AG20443 (cell line): ENCODE measurements around the gene MED31.
"Not testable (repeated sequence)": the region's sequence is repeated elsewhere in the genome, so short reads cannot be mapped to it uniquely, and the experiment has no call there.

Source experiments
- DNase-seq: peaks from one replicate; pipeline ENCODE4 v3.0.0; 2012; ENCODE audit warnings: low spot score, mixed read lengths

MED31 gene

DNA sequence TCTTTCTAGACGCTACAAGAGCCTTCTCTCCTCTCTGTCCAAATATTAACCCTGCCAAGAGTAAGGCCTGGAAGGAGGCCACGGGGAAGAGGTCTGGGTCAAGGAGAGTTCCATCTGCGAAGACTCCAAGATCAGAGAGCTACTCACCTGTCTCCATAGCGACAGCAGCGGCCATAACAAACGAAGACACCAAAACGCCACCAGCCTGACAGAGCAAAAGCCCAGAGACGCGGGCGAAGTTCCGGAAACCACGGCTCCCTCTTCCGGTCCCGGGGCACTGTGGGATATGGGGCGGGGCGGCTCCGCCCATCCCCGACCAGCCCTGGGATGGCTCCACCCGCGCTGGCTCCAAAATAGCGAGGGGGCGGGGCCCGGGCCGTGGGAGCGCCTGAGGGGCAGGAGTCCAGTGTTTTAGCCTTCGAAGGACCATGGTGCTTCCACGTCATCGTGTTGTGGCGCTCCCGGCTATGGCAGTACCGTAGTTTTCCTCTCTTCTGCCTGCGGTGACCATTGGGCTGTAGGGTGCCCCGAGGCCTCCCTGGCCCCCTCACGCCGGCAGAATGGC lies at the start of gene MED31, which contains the start of gene C17orf100:
Gene MED31 (minus strand): TSS at position 252 of the 565 bp plus-strand sequence. CDS start 77 bp downstream, at position 175.
Gene C17orf100 (plus strand): TSS at position 409 of the 565 bp plus-strand sequence. CDS start 152 bp downstream, at position 561.
- peak; percentile 99 for DNase-seq

DNA sequence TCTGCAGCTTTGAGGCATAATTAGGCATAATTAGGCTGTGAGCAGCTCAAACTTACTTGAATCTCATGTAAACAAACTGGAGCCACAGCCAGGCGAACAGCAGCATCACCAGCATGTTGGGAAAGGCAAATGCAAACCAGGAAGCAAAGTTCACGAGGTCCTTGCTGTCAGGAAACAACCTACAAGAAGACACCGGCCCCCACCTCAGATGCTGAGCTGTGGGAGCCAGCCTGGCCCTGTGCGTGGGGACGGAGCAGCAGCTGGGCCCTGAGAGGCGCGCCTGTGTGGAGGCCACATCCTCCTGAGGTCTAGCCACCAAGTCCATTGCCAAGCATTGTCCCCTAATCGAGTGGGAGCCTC lies 49.5 kb upstream of the MED31 start:
- no peak for DNase-seq

- DNase-seq = no peak
Measured at GRCh38 chr17:6699997-6700947, 48.9 kb upstream of the MED31 start.

DNA sequence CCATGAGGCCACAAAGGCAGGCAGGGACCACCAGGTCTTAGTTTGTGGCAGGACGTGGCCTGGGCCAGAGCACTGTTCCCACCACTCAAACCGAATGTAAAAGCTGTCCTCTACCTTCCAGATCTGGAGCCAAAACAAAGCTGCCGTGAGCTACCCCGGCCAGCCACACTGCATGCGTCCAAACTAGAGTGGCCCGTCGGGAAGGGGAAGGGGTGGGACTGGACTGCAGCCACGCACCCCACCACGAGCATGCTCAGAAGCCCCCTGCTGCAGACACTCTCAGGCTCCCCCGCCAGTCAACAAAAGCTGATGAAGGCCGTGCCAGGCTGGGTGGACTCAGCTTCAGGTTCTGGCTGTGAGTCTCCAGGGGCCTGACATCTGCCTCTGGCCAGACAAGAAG lies 46.6 kb upstream of the MED31 start:
- DNase-seq = no peak

GRCh38 chr17:6696906-6697305 lies 45.5 kb upstream of the MED31 start:
- no peak for DNase-seq

DNA sequence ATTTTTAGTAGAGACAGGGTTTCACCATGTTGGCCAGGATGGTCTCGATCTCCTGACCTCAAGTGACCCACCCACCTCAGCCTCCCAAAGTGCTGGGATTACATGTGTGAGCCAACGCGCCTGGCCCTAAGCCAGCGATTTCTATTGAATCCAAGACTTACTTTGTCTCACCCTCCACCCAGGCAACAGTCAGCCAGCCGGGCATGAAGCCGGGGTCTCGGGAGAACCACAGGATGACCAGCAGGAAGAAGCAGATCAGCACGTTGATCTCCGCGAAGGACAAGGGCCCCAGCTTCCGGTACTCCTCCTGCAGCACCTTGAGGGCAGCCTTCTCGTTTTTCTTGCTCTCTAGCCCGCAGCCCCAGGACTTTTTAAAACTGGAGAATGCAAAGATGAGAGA lies 44.2 kb upstream of the MED31 start:
- DNase-seq = no peak

GRCh38 chr17:6695051-6695450 lies 43.6 kb upstream of the MED31 start:
- DNase-seq = no peak

- not testable (repeated sequence) for DNase-seq
Measured at GRCh38 chr17:6691958-6692357, 40.6 kb upstream of the MED31 start.

DNA sequence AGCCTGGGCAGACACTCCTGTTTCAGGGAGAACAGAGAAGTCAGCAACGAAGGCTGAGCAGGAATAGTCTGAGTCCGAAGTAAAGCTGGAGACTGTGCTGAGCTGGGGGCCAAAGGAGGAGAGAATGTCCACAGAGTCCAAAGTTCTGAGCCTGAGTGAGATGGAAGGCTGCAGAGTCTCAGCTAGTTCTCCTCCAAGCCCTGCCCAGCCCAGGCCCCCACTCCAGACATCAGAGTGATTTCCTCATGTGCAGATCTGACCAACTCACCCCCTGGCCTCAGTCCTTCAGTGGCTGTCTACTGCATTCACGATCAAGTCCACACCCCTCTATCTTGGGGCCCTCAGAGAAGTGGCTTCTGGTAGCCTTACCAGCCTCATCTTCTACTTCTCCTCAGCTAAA lies 40.1 kb upstream of the MED31 start:
- DNase-seq = no peak

DNA sequence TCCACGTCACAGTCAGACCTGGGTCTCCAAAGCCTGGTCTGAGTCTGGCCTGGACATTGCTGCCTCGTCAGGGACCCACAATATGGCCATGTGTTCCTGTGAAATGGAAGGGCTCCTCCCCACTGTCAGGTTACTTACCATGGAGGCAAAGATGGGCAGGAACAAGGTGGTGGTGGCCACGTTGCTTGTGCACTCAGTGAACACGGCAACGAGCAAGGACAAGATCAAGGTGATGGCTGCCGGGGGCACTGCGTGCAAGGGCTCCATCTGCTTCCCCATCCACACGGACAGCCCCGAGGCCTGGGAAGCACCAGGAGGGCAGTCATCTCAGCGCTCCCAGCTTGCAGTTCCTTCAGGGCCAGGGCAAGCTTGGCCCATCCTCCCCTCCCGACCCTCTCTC lies 39.2 kb upstream of the MED31 start:
- no peak for DNase-seq

- no peak for DNase-seq
Measured at GRCh38 chr17:6688944-6689343, 37.5 kb upstream of the MED31 start.

DNA sequence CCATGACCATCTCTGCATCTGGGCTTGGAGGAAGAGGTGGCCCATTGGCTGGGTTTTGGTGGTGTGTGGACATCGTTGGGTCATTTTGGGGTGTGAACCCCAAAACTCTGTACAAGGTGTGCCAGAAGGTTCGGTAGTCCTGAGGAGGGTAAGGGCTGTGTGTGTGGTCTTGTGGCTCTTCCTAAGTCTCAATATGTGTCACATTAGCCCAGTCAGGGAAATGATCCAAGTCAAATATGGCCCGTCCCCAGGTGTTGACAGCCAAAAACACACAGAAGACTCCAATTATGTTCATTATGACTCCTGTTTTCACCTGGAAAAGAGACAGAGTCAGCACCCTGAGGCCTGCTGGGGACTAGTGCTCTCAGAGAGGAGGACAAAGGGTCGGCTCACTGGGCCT lies 34.6 kb upstream of the MED31 start:
- no peak for DNase-seq

GRCh38 chr17:6684881-6685767 lies 33.7 kb upstream of the MED31 start:
- no peak for DNase-seq

GRCh38 chr17:6684460-6684783 lies 33.0 kb upstream of the MED31 start:
- DNase-seq = no peak

GRCh38 chr17:6683730-6684459 lies 32.5 kb upstream of the MED31 start:
- no peak for DNase-seq

DNA sequence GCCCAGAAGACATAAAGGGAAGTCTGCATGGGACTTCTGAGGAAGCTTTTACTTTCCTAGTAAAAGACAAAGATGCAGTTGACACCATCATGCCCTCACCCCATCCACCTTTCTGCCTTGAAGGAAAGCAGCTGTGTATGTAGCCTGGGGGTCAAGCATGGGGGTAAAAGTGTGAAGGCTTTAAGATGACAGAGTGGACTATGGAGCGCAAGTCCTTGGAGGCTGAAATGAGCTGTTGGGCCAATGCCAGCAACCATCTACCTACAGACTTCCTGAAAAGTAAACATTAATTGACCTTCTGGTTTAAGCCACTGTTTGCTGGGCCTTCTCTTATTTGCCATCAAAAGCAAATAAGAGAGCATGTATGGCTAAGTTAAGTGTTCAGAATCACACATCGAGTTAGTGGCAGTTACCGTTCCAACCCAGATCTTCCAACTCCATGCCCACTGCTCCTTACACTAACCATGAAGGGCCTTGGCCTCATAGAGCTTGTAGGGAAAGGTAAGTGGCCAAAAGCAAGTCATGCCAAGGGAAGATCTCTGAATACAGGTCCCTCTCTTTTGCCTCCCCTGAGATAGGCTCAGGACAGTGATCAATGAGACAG lies 31.8 kb upstream of the MED31 start:
- DNase-seq = no peak

- DNase-seq = no peak
Measured at GRCh38 chr17:6682339-6682738, 30.9 kb upstream of the MED31 start.

DNA sequence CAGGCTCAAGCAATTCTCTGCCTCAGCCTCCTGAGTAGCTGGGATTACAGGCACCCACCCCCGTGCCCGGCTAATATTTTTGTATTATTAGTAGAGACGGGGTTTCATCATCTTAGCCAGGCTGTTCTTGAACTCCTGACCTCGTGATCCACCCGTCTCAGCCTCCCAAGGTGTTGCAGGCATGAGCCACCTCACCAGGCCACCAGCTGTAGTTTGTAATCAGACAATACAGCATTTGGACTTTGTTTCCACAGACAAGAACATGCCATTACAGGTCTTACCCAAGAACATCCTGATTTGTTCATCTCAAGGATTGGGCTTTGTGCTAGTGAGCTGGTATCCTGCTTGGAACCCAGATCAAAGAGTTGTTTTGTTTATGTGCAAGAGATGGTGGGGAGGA lies 30.3 kb upstream of the MED31 start:
- no peak for DNase-seq

- no peak for DNase-seq
Measured at GRCh38 chr17:6681176-6681575, 29.8 kb upstream of the MED31 start.

GRCh38 chr17:6679241-6679640 lies 27.8 kb upstream of the MED31 start:
- no peak for DNase-seq

- DNase-seq = no peak
Measured at GRCh38 chr17:6677946-6678345, 26.5 kb upstream of the MED31 start.
